ENCODE results near the gene DGCR8. TPM values are rescaled to one million over a fixed set of nuclear protein-coding genes. Genes with fewer than 3 reads are reported as not detected.

DGCR8 gene
- total RNA-seq, 1 experiment from 2014 or later: 41.7 TPM

DNA sequence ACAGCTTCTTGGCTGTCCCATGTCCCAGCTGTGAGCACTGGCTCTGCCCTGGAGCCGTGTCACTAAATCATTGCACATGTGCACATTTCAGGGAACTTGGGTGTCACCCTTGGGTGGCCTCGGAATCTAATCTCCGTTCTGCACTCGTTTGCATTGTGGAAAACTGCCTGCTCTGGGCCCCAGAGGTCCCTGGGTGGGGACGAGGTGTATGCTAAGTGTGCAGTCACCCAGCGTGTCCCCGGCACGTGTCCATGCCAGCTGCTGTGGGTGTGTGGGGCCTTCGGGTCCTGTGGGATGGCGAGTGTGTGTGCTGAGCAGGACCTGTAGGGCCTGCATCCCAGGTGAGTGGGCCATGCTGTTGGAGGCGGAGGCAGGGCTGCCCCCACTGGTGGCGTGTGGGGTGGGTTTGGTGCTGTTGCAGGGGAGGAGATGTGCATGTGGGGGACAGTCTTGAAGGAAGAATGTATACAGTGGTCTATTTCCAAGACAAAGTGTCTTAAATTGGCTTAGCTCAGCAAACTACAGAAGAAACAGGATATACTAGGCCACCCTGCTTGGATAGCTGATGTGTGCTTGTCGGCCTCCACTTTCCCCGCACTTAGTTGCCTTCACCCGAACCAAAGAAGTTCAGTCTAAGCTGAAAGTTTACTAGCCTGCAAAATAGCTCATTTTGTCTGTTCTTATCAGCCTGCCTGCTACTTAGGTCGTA, 44.5 kb upstream of the DGCR8 start:
- H2AFZ ChIP-seq (ENCODE audit: low read length): no peak overlapping the region
- CTCF ChIA-PET: no interaction called here

DNA sequence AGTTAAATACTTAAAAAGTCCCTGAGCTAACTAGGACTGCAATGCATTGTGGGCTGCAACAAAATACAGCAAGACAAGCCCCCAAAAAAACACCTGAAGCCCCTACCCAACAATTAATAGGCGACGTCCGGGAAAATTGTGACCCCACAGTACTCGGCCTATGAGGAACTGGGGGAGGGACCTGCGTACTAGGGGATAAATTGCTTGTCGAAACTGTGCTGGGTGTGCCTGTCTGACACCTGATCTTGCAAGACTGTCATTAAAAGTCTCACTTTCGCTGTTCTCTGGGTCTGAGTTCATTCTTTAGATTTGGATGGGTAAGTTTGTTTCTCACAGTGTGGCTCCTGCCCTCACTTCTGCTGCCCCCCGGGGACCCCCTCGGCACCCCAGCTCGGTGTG, 44.0 kb upstream of the DGCR8 start:
- no peak overlapping the region for H3K4me2 ChIP-seq (ENCODE audit: low read length)
- no TSS peak for BruUV-seq (replicated peaks)
- no peak overlapping the region for H3K27ac ChIP-seq (ENCODE audit: low read length)
- no peaks in the 10 kb centered on the region for H3K9me3 ChIP-seq (ENCODE audit: low read length)
- no peaks in the 10 kb centered on the region for H3K27me3 ChIP-seq (ENCODE audit: low read length)
- DNase-seq: no peak
- no peaks in the 10 kb centered on the region for H4K20me1 ChIP-seq (ENCODE audit: low read length)
- H3K4me1 ChIP-seq (ENCODE audit: insufficient read depth, low read length): no peaks in the 10 kb centered on the region
- ChIA-PET CTCF (no interaction called here), POLR2A (ENCODE audit: unreplicated experiment) (no interaction called here)
- TF ChIP-seq EZH2 (IDR thresholded peaks at IDR 0.05; ENCODE audit: low read length, unreplicated experiment) (no peak), CTCF (conservative IDR thresholded peaks at IDR 0.05; ENCODE audit: low read depth, low read length) (no peak), EZH2phosphoT487 (IDR thresholded peaks at IDR 0.05; ENCODE audit: borderline replicate concordance, low read length) (no peak)
- no peak overlapping the region for H3K4me3 ChIP-seq (ENCODE audit: low read length)
- no peaks in the 10 kb centered on the region for H3K79me2 ChIP-seq (ENCODE audit: low read length)
- H3K9me2 ChIP-seq (replicated peaks; ENCODE audit: low read length): no peaks in the 10 kb centered on the region
- no peaks in the 10 kb centered on the region for H3F3A ChIP-seq (ENCODE audit: low read length, unreplicated experiment)
- no peaks in the 10 kb centered on the region; the same call in 1 of the 2 replicates for H3K36me3 ChIP-seq (ENCODE audit: low read depth, low read length)
- no peak for ATAC-seq
- no peak overlapping the region for H2AFZ ChIP-seq (ENCODE audit: low read length)
- intact Hi-C loops (cut with micrococcal nuclease): no loop called here
- no peak overlapping the region for H3K9ac ChIP-seq (ENCODE audit: low read length)

More for the DNA sequence above, 44.5 kb upstream of the DGCR8 start:
- Histone ChIP-seq H3K9ac (ENCODE audit: low read length) (no peak overlapping the region), H3K36me3 (ENCODE audit: low read depth, low read length) (no peaks in the 10 kb centered on the region; the same call in 1 of the 2 replicates), H3K9me2 (replicated peaks; ENCODE audit: low read length) (no peaks in the 10 kb centered on the region), H3K9me3 (ENCODE audit: low read length) (no peaks in the 10 kb centered on the region), H3K4me2 (ENCODE audit: low read length) (no peak overlapping the region), H3K27ac (ENCODE audit: low read length) (no peak overlapping the region), H4K20me1 (ENCODE audit: low read length) (no peaks in the 10 kb centered on the region), H3K4me3 (ENCODE audit: low read length) (no peak overlapping the region), H3K79me2 (ENCODE audit: low read length) (no peaks in the 10 kb centered on the region), H3K4me1 (ENCODE audit: insufficient read depth, low read length) (no peaks in the 10 kb centered on the region), H3K27me3 (ENCODE audit: low read length) (no peaks in the 10 kb centered on the region), H3F3A (ENCODE audit: low read length, unreplicated experiment) (no peaks in the 10 kb centered on the region)
- POLR2A ChIA-PET (ENCODE audit: unreplicated experiment): no interaction called here
- TF ChIP-seq EZH2 (IDR thresholded peaks at IDR 0.05; ENCODE audit: low read length, unreplicated experiment): no peak
- intact Hi-C loops (cut with micrococcal nuclease): no loop called here
- BruUV-seq (replicated peaks): no TSS peak
- no peak for ATAC-seq
- no peak for DNase-seq

DNA sequence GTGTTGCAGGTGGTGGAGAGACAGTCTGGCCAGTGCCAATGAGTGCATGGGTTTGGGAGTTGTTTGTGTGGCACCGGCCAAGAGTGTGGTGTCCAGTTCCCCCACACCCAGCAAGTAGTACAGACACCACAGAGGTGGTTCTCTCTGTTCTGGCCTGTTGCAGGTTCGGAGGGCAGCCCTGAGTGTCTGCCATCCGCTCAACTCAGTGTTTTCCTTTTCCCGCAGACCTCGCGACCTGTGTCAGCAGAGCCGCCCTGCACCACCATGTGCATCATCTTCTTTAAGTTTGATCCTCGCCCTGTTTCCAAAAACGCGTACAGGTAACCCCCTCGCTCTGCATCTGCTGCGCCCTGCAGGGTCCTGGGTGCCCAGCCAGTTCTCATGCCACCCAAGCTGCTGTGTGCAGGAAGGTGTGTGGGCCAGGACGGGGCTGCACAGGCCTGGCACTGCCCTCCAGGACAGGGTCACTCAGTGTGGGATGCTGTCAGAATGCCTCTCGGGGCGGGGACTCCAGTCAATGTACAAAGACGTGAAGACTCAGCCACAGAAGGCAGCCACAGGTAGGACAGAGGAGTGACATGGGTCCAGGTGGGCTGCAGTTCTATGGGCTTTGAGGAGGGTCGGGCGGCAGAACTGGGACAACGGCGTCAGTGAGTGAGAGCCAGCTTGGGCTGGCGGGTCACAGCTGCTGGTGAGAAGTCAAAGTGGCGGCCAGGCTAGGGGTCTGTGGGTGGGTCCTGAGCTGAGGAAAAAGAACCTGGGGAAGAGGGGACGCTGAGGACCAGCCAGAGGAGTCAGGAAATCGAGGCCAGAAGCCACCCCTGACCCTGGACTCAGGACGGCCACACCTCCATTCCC, 43.3 kb upstream of the DGCR8 start:
- H3K4me2 ChIP-seq (ENCODE audit: low read length): no peak overlapping the region
- DNase-seq: no peak
- H3K9me3 ChIP-seq (ENCODE audit: low read length): no peaks in the 10 kb centered on the region
- no peaks in the 10 kb centered on the region for H3K79me2 ChIP-seq (ENCODE audit: low read length)
- no peak overlapping the region for H3K9ac ChIP-seq (ENCODE audit: low read length)
- no peaks in the 10 kb centered on the region for H3K27me3 ChIP-seq (ENCODE audit: low read length)
- H3F3A ChIP-seq (ENCODE audit: low read length, unreplicated experiment): no peaks in the 10 kb centered on the region
- no peak overlapping the region for H2AFZ ChIP-seq (ENCODE audit: low read length)
- no TSS peak for BruUV-seq (replicated peaks)
- no peaks in the 10 kb centered on the region for H4K20me1 ChIP-seq (ENCODE audit: low read length)
- TF ChIP-seq CTCF (conservative IDR thresholded peaks at IDR 0.05; ENCODE audit: low read depth, low read length): no peak
- TF ChIP-seq EZH2phosphoT487 (IDR thresholded peaks at IDR 0.05; ENCODE audit: borderline replicate concordance, low read length): no peak
- no peak for TF ChIP-seq EZH2 (IDR thresholded peaks at IDR 0.05; ENCODE audit: low read length, unreplicated experiment)
- H3K4me1 ChIP-seq (ENCODE audit: insufficient read depth, low read length): no peaks in the 10 kb centered on the region
- ChIA-PET CTCF (no interaction called here), POLR2A (ENCODE audit: unreplicated experiment) (no interaction called here)
- H3K9me2 ChIP-seq (replicated peaks; ENCODE audit: low read length): no peaks in the 10 kb centered on the region
- intact Hi-C loops (cut with micrococcal nuclease): no loop called here
- no peaks in the 10 kb centered on the region; the same call in 1 of the 2 replicates for H3K36me3 ChIP-seq (ENCODE audit: low read depth, low read length)
- ATAC-seq: no peak
- H3K27ac ChIP-seq (ENCODE audit: low read length): no peak overlapping the region
- no peak overlapping the region for H3K4me3 ChIP-seq (ENCODE audit: low read length)
